C4-2B (cell line): Measurements from ENCODE around the gene SRMS.
"Not testable (repeated sequence)": the region's sequence is repeated elsewhere in the genome, so short reads cannot be mapped to it uniquely, and the experiment has no call there.

Experiments used
- H3K27ac ChIP-seq: fragments of 450-650 bp; 2 replicates; pipeline ENCODE4 v1.5.1; 2017
- ZFX ChIP-seq: fragments of 450-650 bp; IDR thresholded peaks from 2 replicates; pipeline ENCODE4 v1.6.1; 2017
- TF ChIP-seq, protein P1 (sequence below): fragments of 450-650 bp; conservative IDR thresholded peaks from 2 replicates; pipeline ENCODE4 v1.5.1; 2017; ENCODE audit warnings: mild to moderate bottlenecking

Gene SRMS

DNA sequence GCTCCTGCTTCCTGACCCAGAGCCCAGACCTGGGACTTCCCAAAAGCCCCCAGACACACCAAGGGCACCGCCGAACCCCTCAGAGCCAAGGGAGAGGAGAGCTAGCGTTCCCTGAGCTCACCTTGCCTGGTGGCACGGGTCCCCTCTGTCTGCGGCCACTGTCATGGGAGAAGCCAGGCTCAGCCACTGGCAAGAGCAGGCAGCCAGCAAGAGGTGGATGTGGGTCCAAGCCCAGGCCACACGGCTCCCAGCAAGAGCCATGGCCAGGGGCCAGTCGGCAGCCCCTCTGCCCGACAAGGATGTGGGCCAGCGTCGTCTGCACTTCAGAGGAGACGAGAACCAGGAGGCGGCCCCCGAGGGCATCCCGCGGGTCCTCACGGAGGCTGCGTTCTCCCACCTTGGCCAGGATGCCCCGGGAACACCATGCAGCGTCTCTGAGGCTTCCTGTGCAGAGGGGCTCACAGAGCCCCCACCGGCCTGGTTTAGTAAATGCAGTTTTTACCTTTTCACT is 29.1 kb downstream of the SRMS start:
- TF ChIP-seq, protein P1, sequence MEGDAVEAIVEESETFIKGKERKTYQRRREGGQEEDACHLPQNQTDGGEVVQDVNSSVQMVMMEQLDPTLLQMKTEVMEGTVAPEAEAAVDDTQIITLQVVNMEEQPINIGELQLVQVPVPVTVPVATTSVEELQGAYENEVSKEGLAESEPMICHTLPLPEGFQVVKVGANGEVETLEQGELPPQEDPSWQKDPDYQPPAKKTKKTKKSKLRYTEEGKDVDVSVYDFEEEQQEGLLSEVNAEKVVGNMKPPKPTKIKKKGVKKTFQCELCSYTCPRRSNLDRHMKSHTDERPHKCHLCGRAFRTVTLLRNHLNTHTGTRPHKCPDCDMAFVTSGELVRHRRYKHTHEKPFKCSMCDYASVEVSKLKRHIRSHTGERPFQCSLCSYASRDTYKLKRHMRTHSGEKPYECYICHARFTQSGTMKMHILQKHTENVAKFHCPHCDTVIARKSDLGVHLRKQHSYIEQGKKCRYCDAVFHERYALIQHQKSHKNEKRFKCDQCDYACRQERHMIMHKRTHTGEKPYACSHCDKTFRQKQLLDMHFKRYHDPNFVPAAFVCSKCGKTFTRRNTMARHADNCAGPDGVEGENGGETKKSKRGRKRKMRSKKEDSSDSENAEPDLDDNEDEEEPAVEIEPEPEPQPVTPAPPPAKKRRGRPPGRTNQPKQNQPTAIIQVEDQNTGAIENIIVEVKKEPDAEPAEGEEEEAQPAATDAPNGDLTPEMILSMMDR: no peak
- no peak for TF ChIP-seq ZFX
- H3K27ac ChIP-seq: no peak overlapping the region

DNA sequence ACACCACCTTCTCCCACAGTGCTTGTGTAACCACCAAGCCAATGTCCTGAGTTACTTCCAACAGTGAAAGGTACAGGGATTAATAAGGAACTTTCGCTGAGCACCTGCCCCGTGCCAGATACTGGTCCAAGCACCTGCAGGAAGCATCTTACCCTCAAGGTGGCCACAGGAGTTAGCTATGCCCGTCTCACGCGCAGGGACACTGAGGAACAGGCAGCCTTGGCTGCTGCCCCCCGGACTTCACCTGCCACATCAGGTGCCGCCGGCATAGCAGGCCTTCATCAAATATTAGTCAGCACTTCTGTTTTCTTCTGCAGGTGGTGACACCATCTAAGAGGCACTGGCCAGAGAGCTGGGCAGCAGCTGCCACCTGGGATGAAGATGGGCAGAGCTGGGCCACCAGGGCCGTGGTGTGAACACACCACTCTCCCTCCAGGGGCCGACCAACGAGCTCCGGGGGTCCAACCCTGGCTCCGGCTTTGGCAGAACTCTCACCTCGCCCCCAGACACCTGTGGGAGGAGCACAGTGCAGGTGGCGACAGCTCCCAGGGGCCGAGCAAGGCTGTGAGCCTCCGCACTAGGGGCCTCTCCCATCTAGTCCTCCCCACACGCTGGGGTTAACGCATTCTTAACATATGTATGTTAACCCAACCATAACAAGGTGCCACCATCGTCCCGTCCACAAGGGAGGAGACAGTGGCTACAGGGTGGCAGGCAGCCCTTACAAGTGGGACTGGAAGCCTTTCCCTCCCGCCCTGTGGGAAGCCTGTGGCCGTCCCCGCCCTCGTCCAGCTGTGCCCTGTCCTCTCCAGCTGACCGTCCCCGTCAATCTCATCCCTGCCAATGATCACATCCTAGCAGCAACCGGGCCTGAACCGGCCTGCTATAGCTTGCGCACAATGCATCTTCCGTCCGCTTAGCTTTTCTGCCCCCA is 29.9 kb downstream of the SRMS start:
- H3K27ac ChIP-seq: no peak overlapping the region
- TF ChIP-seq, protein P1: no peak
- TF ChIP-seq ZFX: no peak

DNA sequence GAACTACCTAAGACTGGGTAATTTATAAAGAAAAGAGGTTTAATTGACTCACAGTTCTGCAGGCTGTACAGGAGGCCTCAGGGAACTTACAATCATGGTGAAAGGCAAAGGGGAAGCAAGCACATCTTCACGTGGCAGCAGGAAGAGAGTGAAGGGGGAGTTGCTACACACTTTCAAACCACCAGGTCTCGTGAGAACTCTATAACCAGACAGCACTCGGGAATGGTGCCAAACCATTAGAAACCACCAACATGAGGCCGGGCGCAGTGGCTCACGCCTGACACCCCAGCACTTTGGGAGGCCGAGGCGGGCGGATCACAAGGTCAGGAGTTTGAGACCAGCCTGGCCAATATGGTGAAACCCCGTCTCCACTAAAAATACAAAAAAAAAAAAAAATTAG is 33.0 kb downstream of the SRMS start:
- H3K27ac ChIP-seq: not testable (repeated sequence)

DNA sequence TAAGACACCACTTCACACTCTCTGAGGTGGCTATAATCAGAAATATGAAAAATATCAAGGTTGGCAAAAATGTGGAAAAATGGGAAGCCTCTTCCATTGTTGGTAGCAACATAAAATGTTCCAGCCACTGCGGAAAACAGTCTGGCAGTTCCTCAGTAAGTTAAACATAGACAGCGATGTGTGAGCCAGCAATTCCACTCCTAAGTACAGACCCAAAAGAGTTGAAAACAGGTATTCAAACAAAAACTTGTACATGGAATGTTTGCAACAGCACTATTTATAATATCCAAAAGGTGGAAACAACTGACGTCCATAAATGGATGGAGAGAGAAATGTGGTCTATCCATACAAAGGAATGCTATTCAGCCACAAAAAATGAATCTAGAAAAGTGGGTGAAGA is 34.3 kb downstream of the SRMS start:
- TF ChIP-seq, protein P1: no peak
- no peak for TF ChIP-seq ZFX
- H3K27ac ChIP-seq: no peak overlapping the region

DNA sequence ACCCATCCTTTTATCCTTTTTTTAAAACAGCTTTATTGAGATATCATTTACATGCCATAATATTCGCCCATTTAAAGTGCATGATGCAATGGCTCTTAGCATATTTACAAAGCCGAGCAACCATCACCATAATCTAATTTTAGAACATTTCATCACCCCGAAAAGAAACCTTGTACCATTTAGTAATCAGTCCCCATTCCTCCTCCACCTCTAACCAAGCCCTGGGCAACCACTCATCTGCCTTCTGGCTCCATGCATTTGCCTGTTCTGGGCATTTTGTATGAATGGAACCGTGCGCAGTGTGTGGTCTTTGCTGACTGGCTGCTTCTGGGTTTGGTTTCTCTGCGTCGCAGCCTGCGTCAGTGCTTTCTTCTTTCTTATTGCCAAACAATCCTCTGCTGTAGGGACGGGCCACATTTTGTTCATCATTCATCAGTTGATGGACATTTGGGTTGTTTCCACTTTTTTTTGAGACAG is 38.4 kb downstream of the SRMS start:
- TF ChIP-seq, protein P1: no peak
- no peak for TF ChIP-seq ZFX
- no peak overlapping the region for H3K27ac ChIP-seq

DNA sequence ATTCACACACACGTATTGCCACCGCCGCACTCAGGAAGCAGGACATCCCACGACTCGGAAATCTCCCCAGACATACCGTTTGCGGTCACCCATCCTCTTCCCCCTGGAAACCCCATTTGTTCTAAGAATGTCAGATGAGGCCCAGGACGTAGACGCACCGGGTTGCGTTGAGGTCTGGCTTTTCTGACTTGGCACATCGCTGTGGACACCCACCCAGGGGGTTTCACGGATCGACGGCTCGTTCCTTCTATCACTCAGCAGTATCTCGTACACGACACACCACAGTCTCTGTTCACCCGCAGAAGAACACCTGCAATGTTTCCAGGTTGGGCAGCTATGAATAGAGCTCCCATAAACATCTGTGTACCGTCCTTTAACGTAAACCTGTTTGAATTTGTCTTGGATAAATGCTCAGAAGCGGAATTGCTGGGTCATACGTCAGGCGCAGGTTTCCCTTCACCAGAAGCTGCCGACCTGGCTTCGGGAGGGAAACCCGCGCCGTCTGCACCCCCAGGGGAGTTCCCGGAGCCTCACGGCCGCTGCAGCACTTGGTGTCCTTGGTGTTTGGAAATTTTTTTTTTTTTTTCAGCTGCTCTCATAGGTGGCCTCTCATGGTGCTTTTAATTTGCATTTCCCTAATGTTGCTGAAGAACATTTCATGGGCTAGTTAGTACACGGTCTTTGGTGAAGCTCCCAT is 39.3 kb downstream of the SRMS start:
- H3K27ac ChIP-seq: no peak overlapping the region
- TF ChIP-seq ZFX: no peak
- TF ChIP-seq, protein P1: no peak

DNA sequence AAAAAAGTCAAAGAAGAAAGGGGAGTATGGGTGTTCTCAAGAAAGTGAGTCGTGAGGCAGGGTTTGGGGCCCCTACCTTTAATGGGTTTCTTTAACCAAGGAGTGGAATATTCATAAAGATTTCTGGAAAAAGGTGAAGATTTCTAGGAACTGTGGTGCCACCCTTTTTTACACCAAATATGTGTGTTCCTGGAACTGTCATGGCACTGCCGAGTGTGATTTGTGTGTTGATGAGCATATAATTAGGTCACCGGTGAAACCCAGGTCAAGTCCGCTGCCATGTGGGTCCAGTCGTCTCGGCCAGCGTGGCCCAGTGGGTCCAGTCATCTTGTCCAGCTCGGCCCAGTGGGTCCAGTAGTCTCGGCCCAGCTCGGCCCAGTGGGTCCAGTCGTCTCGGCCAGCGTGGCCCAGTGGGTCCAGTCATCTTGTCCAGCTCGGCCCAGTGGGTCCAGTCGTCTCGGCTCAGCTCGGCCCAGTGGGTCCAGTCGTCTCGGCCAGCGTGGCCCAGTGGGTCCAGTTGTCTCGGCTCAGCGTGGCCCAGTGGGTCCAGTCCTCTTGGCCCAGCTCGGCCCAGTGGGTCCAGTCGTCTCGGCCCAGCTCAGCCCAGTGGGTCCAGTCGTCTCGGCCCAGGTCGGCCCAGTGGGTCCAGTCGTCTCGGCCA is 40.3 kb downstream of the SRMS start:
- no peak overlapping the region for H3K27ac ChIP-seq
- TF ChIP-seq ZFX: no peak
- TF ChIP-seq, protein P1: no peak
